Psoas muscle (tissue), 8 donors: ENCODE results near the gene NOL4. TPM values are rescaled to one million over a fixed set of nuclear protein-coding genes. Genes with fewer than 3 reads are reported as not detected.

Source experiments
- ATAC-seq, 4 donors: fragments of 200-7000 bp; cut with Tn5 transposase; one replicate each; pipeline ENCODE4 v1.9.1; 2020; ENCODE audit warnings: moderate library complexity in 3 of 4, mild to moderate bottlenecking in 2 of 4
- DNase-seq, 2 donors: peaks; one replicate each; pipeline ENCODE4 v3.0.0-alpha.2; 2020
- H3K27ac ChIP-seq: fragments of 200-600 bp; one replicate; pipeline ENCODE4 v1.8.0; 2022
- H3K27me3 ChIP-seq, 3 donors: fragments of 200-600 bp in 1 of 3; one replicate each; pipeline versions ENCODE4 v1.6.1 to v1.8.0; 2013 to 2022; ENCODE audit warnings: low read length in 2 of 3, mild to moderate bottlenecking in 2 of 3, moderate library complexity in 1 of 3; ENCODE audit not compliant: insufficient read depth in 3 of 3
- H3K36me3 ChIP-seq, 2 donors: fragments of 200-600 bp in 1 of 2; one replicate each; pipeline versions ENCODE4 v1.6.1 to v1.8.0; 2013 to 2022; ENCODE audit warnings: low read depth in 1 of 2, mild to moderate bottlenecking in 1 of 2, moderate library complexity in 1 of 2; ENCODE audit not compliant: insufficient read depth in 1 of 2
- H3K4me1 ChIP-seq: fragments of 200-600 bp; one replicate; pipeline ENCODE4 v1.8.0; 2022
- H3K4me3 ChIP-seq: fragments of 200-600 bp; one replicate; pipeline ENCODE4 v1.8.0; 2022; ENCODE audit warnings: mild to moderate bottlenecking
- H3K9me3 ChIP-seq: fragments of 200-600 bp; one replicate; pipeline ENCODE4 v1.8.0; 2022
- WGBS, 3 donors: extraction: QIAGEN DNeasy Blood & Tissue Kit; methylation state at CpG; one replicate each; pipeline versions ENCODE4 v1.1.6 to v1.1.7; 2013; 5-methylcytosine and 5-hydroxymethylcytosine counted together
- intact Hi-C, 2 donors: fragments of 100-400 bp; cut with DNase I; formaldehyde crosslinking; loops; one replicate each; pipeline versions ENCODE4 v1.11.0 to v1.14.2; 2022
- polyA plus RNA-seq, 3 donors: library from polyadenylated mRNA; stranded (reverse); fragments of 200-250 nt; gene quantifications; one replicate each; pipeline ENCODE4 v1.2.3, GENCODE V29; 2013
- total RNA-seq, 4 donors: library from RNA; stranded (reverse); fragmentation: NEBNext Ultra II Directional in 2 of 4; extraction: Animal tissue kit (Norgen Biotek cat#: 25700) in 2 of 4; gene quantifications; one replicate each; pipeline versions ENCODE4 v1.2.1 to v1.2.4, GENCODE V29; 2021 to 2023
- TF ChIP-seq, protein P1 (sequence below): fragments of 200-600 bp; IDR thresholded peaks from one replicate; pipeline ENCODE4 v1.8.0; 2022; ENCODE audit warnings: antibody characterized with exemption
- donor health status: healthy with polysubstance abuse.
- donor health status: DM: no; HTN: no; CAD: no; lungs with moderate emphysema.
- donor health status: Bipolar disorder and iron deficiency.
- donor health status: healthy.
- donor health status: DM: yes; HTN: yes; CAD: no.
- donor health status: DM: no; HTN: no; CAD: no.
- donor health status: DM: no; HTN: no; CAD: no.
- donor health status: DM: yes; HTN: yes; CAD: no.

Gene NOL4
- total and polyA plus RNA-seq, 7 donors = 0.06 TPM; not detected in 6

DNA sequence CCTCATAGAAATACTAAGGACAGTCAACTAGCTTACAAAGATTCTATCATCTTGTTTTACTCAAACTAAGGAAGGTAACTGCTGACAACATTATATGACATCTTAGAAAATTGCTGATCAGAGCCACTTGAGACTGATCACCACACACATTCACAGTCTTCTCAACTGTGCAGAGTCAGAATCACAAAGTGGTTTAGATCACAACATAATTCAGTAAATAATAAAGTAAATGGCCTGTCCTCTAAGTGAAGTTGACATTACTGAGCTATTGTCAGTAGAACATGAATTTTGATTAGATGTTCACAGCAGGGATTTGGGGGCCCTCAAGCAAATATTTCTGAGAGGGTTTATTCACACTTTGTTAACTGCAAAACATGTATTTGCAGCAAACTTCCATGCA, 28.5 kb downstream of the NOL4 start:
- Histone ChIP-seq H3K4me3 (no peak overlapping the region), H3K27ac (no peak overlapping the region), H3K27me3 (no peaks in the 10 kb centered on the region), H3K9me3 (no peaks in the 10 kb centered on the region), H3K4me1 (no peaks in the 10 kb centered on the region), H3K36me3 (no peaks in the 10 kb centered on the region)
- TF ChIP-seq, protein P1, sequence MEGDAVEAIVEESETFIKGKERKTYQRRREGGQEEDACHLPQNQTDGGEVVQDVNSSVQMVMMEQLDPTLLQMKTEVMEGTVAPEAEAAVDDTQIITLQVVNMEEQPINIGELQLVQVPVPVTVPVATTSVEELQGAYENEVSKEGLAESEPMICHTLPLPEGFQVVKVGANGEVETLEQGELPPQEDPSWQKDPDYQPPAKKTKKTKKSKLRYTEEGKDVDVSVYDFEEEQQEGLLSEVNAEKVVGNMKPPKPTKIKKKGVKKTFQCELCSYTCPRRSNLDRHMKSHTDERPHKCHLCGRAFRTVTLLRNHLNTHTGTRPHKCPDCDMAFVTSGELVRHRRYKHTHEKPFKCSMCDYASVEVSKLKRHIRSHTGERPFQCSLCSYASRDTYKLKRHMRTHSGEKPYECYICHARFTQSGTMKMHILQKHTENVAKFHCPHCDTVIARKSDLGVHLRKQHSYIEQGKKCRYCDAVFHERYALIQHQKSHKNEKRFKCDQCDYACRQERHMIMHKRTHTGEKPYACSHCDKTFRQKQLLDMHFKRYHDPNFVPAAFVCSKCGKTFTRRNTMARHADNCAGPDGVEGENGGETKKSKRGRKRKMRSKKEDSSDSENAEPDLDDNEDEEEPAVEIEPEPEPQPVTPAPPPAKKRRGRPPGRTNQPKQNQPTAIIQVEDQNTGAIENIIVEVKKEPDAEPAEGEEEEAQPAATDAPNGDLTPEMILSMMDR = no peak
- intact Hi-C loops = no loop called here
- DNase-seq = no peak
- no peak for ATAC-seq

DNA sequence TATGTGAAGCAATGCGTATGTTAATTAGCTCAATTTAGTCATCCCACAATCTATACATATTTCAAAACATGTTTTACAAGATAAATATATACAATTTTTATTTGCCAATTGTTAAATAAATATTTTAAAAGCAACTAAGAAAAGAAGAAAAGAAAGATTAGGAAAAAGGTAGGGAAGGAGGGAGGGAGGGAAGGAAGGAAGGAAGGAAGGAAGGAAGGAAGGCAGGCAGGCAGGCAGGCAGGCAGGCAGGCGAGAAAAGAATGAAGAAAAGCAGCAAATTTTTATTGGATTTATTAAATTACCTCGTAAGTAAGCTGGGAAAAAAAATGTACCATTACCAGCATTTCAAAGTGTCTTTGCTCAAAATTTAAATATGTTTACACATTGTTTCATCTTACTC, 30.5 kb downstream of the NOL4 start:
- H3K36me3 ChIP-seq = no peaks in the 10 kb centered on the region
- intact Hi-C loops = no loop called here
- H3K4me1 ChIP-seq = no peaks in the 10 kb centered on the region
- H3K27ac ChIP-seq = no peak overlapping the region
- DNase-seq (no peak), ATAC-seq (no peak)
- H3K4me3 ChIP-seq = no peak overlapping the region
- WGBS, 3 donors = 83 to 87% (median 84%) methylated on average over 3 of the region's 3 CpGs
- TF ChIP-seq, protein P1 = no peak
- H3K9me3 ChIP-seq = no peaks in the 10 kb centered on the region
- no peaks in the 10 kb centered on the region for H3K27me3 ChIP-seq

DNA sequence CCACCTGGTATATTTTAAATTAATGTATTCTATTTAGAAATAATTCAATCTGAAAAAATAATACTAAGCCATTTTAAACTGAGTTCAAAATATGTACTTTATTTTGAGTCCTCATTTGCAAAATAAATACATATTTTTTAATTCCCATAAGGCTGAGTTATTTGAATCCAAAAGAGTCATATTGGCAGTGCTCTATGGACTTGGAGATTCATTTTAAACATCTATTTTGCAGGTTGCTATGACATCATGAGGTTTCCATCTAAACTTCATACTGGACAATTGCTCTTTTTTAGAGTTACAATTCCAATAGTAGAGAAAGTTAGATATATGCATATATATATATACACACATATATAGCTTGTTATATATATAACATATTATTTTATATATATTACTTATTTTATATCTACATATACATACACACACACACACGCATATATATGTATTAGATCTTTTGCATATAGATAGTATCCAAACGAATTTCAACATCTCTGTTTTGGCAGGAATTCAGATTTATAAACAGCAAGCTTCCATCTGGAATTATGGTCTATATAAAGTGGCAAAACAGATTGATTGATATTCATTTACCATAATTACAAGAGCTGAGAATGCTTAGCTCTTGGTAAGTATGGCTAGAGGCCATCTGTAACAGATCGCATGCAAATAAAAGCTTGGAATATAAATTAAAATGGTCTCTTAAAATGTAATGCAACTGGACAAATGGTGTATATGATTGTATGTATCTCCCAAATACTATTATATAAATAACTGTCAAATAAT, 34.9 kb downstream of the NOL4 start:
- DNase-seq (no peak), ATAC-seq (no peak)
- WGBS, 3 donors = 75 to 77% (median 76%) methylated on average over 3 of the region's 3 CpGs
- Histone ChIP-seq H3K9me3 (no peaks in the 10 kb centered on the region), H3K27ac (no peak overlapping the region), H3K4me1 (no peaks in the 10 kb centered on the region), H3K4me3 (no peak overlapping the region), H3K27me3 (no peaks in the 10 kb centered on the region), H3K36me3 (no peaks in the 10 kb centered on the region)
- intact Hi-C loops = no loop called here
- TF ChIP-seq, protein P1 = no peak
